Prostate gland (tissue), 2 donors: ENCODE data around the gene CLIP3.

ENCODE experiments used
- POLR2A ChIP-seq: fragments of 450-650 bp; IDR thresholded peaks from one replicate; pipeline ENCODE4 v1.6.1; 2016; ENCODE audit warnings: antibody characterized with exemption, mild to moderate bottlenecking
- POLR2AphosphoS5 ChIP-seq: sonication (generic); formaldehyde crosslinking; IDR thresholded peaks from one replicate; pipeline ENCODE4 v1.6.1; 2017; ENCODE audit warnings: antibody characterized with exemption
- TF ChIP-seq, protein P1 (sequence below), 4 experiments: fragments of 200-600 bp in 2 of 4; fragments of 450-650 bp in 2 of 4; sonication (generic) in 2 of 4; IDR thresholded peaks; 1 replicate in 3 of 4; 2 replicates in 1 of 4; pipeline ENCODE4 v1.5.1; 2016 to 2019; ENCODE audit warnings: antibody characterized with exemption in 4 of 4, mild to moderate bottlenecking in 2 of 4, moderate library complexity in 2 of 4

DNA sequence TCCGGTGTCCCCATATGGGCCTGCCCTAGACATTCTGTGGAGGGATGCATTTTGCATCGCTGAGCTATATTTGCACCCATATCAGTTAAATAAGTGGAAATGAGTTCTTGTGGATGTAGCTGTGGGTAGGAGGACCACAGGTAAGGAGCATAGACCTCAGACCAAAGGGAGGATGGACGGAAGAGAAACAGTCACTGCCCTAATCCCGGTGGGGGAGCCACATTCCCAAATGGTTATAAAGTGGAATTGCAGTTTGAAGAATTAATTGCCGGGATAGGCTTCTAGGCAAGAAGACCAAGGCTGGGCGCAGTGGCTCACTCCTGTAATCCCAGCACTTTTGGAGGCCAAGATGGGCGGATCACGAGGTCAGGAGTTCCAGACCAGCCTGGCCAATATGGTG lies 35.9 kb downstream of the CLIP3 start:
- no peak for TF ChIP-seq POLR2AphosphoS5
- TF ChIP-seq, protein P1, sequence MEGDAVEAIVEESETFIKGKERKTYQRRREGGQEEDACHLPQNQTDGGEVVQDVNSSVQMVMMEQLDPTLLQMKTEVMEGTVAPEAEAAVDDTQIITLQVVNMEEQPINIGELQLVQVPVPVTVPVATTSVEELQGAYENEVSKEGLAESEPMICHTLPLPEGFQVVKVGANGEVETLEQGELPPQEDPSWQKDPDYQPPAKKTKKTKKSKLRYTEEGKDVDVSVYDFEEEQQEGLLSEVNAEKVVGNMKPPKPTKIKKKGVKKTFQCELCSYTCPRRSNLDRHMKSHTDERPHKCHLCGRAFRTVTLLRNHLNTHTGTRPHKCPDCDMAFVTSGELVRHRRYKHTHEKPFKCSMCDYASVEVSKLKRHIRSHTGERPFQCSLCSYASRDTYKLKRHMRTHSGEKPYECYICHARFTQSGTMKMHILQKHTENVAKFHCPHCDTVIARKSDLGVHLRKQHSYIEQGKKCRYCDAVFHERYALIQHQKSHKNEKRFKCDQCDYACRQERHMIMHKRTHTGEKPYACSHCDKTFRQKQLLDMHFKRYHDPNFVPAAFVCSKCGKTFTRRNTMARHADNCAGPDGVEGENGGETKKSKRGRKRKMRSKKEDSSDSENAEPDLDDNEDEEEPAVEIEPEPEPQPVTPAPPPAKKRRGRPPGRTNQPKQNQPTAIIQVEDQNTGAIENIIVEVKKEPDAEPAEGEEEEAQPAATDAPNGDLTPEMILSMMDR (IDR thresholded peaks at IDR 0.05): no peak
- TF ChIP-seq POLR2A: no peak
